Naive thymus-derived CD8-positive, alpha-beta T cell (primary cell): ENCODE results near the gene ZNF423. TPM values are rescaled to one million over a fixed set of nuclear protein-coding genes. Genes with fewer than 3 reads are reported as not detected.

Source experiments
- ATAC-seq, 2 donors: fragments of 150-1000 bp; cut with Tn5 transposase in 1 of 2; sonication (Bioruptor Pico), chemical (Tn5 transposase) in 1 of 2; 1 replicate in 1 of 2; 2 replicates in 1 of 2; pipeline ENCODE4 v1.10.0; 2021; ENCODE audit warnings: mild to moderate bottlenecking in 2 of 2, moderate library complexity in 2 of 2
- POLR2A ChIA-PET: fragments of 350-600 bp; sonication (Branson Sonifier 250); formaldehyde crosslinking; loops from one replicate; lab custom pipeline; 2021; ENCODE audit warnings: antibody characterized with exemption; lab: Charles Lee
- DNase-seq, 10 donors: peaks; one replicate each; pipeline versions ENCODE4 v3.0.0 to v3.0.0-alpha.2; 2020 to 2022
- H3K27ac Mint-ChIP-seq, 10 donors: one replicate each; pipeline ENCODE4 v1.8.0; 2020 to 2022; ENCODE audit warnings: mild to moderate bottlenecking in 10 of 10, mixed read lengths in 10 of 10, moderate library complexity in 4 of 10, inconsistent platforms in 1 of 10
- H3K27me3 Mint-ChIP-seq, 5 donors: one replicate each; pipeline ENCODE4 v1.8.0; 2021 to 2022; ENCODE audit warnings: mixed read lengths in 5 of 5
- H3K36me3 Mint-ChIP-seq, 3 donors: one replicate each; pipeline ENCODE4 v1.8.0; 2020 to 2022; ENCODE audit warnings: mixed read lengths in 3 of 3, mild to moderate bottlenecking in 2 of 3, inconsistent platforms in 1 of 3
- H3K4me1 Mint-ChIP-seq, 4 donors: one replicate each; pipeline ENCODE4 v1.8.0; 2021 to 2022; ENCODE audit warnings: mixed read lengths in 4 of 4
- H3K4me3 Mint-ChIP-seq, 10 donors: one replicate each; pipeline ENCODE4 v1.8.0; 2020 to 2022; ENCODE audit warnings: mild to moderate bottlenecking in 10 of 10, mixed read lengths in 10 of 10, moderate library complexity in 6 of 10, inconsistent platforms in 1 of 10
- H3K9me3 Mint-ChIP-seq, 9 donors: one replicate each; pipeline ENCODE4 v1.8.0; 2020 to 2022; ENCODE audit warnings: mixed read lengths in 9 of 9, mild to moderate bottlenecking in 3 of 9, inconsistent platforms in 1 of 9, moderate library complexity in 1 of 9
- polyA plus RNA-seq, 3 donors: library from polyadenylated mRNA; unstranded; fragments of 300-500 nt; fragmentation: Illumina TruSeq; gene quantifications; one replicate each; pipeline ENCODE4 v1.2.3, GENCODE V29; 2021
- total RNA-seq, 8 experiments: library from RNA in 2 of 8; stranded (reverse) in 2 of 8; gene quantifications; one replicate each; pipeline ENCODE4 v1.2.3 and lab custom pipeline; 2021 to 2026

ZNF423 gene
- total and polyA plus RNA-seq, 5 experiments from 2014 or later: not detected

- POLR2A ChIA-PET: no interaction called here
- no peak for ATAC-seq
- H3K27me3 Mint-ChIP-seq: peaks cover 0 to 7% (median 4%) of the 10 kb centered on the region in 5 donors
- DNase-seq: no peak
- no peaks in the 10 kb centered on the region for H3K9me3 Mint-ChIP-seq
- no peak overlapping the region for H3K4me3 Mint-ChIP-seq
- H3K4me1 Mint-ChIP-seq: no peaks in the 10 kb centered on the region
- no peaks in the 10 kb centered on the region for H3K36me3 Mint-ChIP-seq
- no peak overlapping the region for H3K27ac Mint-ChIP-seq
These were observed 151.2 kb downstream of the ZNF423 start for GRCh38 chr16:49704586-49705155.

- no peaks in the 10 kb centered on the region for H3K4me1 Mint-ChIP-seq
- no peak overlapping the region for H3K27ac Mint-ChIP-seq
- DNase-seq (no peak), ATAC-seq (no peak)
- POLR2A ChIA-PET: no interaction called here
- H3K9me3 Mint-ChIP-seq: no peaks in the 10 kb centered on the region
- peaks cover 2 to 15% (median 9%) of the 10 kb centered on the region in 5 donors for H3K27me3 Mint-ChIP-seq
- H3K36me3 Mint-ChIP-seq: no peaks in the 10 kb centered on the region
- no peak overlapping the region for H3K4me3 Mint-ChIP-seq
These were observed 152.4 kb downstream of the ZNF423 start for GRCh38 chr16:49703483-49703882.

- Mint-ChIP-seq H3K4me3 (no peak overlapping the region), H3K27me3 (peaks cover 6 to 27% (median 18%) of the 10 kb centered on the region in 5 donors), H3K9me3 (no peaks in the 10 kb centered on the region), H3K27ac (no peak overlapping the region), H3K4me1 (no peaks in the 10 kb centered on the region), H3K36me3 (no peaks in the 10 kb centered on the region)
- no peak for ATAC-seq
- DNase-seq: no peak
- POLR2A ChIA-PET: no interaction called here
These were observed 154.0 kb downstream of the ZNF423 start for GRCh38 chr16:49701789-49702494.

GRCh38 chr16:49701065-49701685 lies 154.7 kb downstream of the ZNF423 start:
- H3K36me3 Mint-ChIP-seq: no peaks in the 10 kb centered on the region
- DNase-seq (no peak), ATAC-seq (no peak)
- no peak overlapping the region for H3K27ac Mint-ChIP-seq
- H3K9me3 Mint-ChIP-seq: no peaks in the 10 kb centered on the region
- H3K4me3 Mint-ChIP-seq: no peak overlapping the region
- H3K4me1 Mint-ChIP-seq: no peaks in the 10 kb centered on the region
- peaks cover 7 to 27% (median 18%) of the 10 kb centered on the region in 5 donors for H3K27me3 Mint-ChIP-seq
- POLR2A ChIA-PET: interaction anchor here (0.5 kb wide), 1 partner anchor 1482 kb away, joined by 8 read pairs; no protein-coding TSS in a partner anchor

GRCh38 chr16:49700251-49701064 lies 155.5 kb downstream of the ZNF423 start:
- Mint-ChIP-seq H3K9me3 (no peaks in the 10 kb centered on the region), H3K27ac (no peak overlapping the region), H3K36me3 (no peaks in the 10 kb centered on the region), H3K4me1 (no peaks in the 10 kb centered on the region), H3K27me3 (peaks cover 10 to 27% (median 18%) of the 10 kb centered on the region in 5 donors), H3K4me3 (no peak overlapping the region)
- POLR2A ChIA-PET: no interaction called here
- DNase-seq (no peak), ATAC-seq (no peak)

GRCh38 chr16:49699841-49700175 lies 156.1 kb downstream of the ZNF423 start:
- Mint-ChIP-seq H3K9me3 (no peaks in the 10 kb centered on the region), H3K4me3 (no peak overlapping the region), H3K36me3 (no peaks in the 10 kb centered on the region), H3K4me1 (no peaks in the 10 kb centered on the region), H3K27ac (no peak overlapping the region), H3K27me3 (peaks cover 10 to 27% (median 16%) of the 10 kb centered on the region in 5 donors)
- POLR2A ChIA-PET: no interaction called here
- ATAC-seq (no peak), DNase-seq (no peak)

GRCh38 chr16:49698931-49699840 lies 156.7 kb downstream of the ZNF423 start:
- Mint-ChIP-seq H3K36me3 (no peaks in the 10 kb centered on the region), H3K4me3 (no peak overlapping the region), H3K9me3 (no peaks in the 10 kb centered on the region), H3K27ac (no peak overlapping the region), H3K27me3 (peaks cover 10 to 27% (median 16%) of the 10 kb centered on the region in 5 donors), H3K4me1 (no peaks in the 10 kb centered on the region)
- DNase-seq (no peak), ATAC-seq (no peak)
- POLR2A ChIA-PET: no interaction called here

GRCh38 chr16:49698453-49698815 lies 157.5 kb downstream of the ZNF423 start:
- POLR2A ChIA-PET: no interaction called here
- Mint-ChIP-seq H3K36me3 (no peaks in the 10 kb centered on the region), H3K4me3 (no peak overlapping the region), H3K27me3 (peaks cover 10 to 27% (median 16%) of the 10 kb centered on the region in 5 donors), H3K4me1 (no peaks in the 10 kb centered on the region), H3K9me3 (no peaks in the 10 kb centered on the region), H3K27ac (no peak overlapping the region)
- no peak for ATAC-seq
- DNase-seq: no peak

GRCh38 chr16:49697631-49698452 lies 158.1 kb downstream of the ZNF423 start:
- no peak overlapping the region for H3K27ac Mint-ChIP-seq
- ATAC-seq (no peak), DNase-seq (no peak)
- H3K36me3 Mint-ChIP-seq: no peaks in the 10 kb centered on the region
- H3K4me1 Mint-ChIP-seq: no peaks in the 10 kb centered on the region
- peaks cover 10 to 27% (median 16%) of the 10 kb centered on the region in 5 donors for H3K27me3 Mint-ChIP-seq
- POLR2A ChIA-PET: no interaction called here
- H3K4me3 Mint-ChIP-seq: no peak overlapping the region
- H3K9me3 Mint-ChIP-seq: no peaks in the 10 kb centered on the region

- POLR2A ChIA-PET: no interaction called here
- Mint-ChIP-seq H3K9me3 (no peaks in the 10 kb centered on the region), H3K27me3 (peaks cover 10 to 27% (median 16%) of the 10 kb centered on the region in 5 donors), H3K36me3 (no peaks in the 10 kb centered on the region), H3K27ac (no peak overlapping the region), H3K4me1 (no peaks in the 10 kb centered on the region), H3K4me3 (no peak overlapping the region)
- no peak for ATAC-seq
- DNase-seq: no peak
These were observed 159.4 kb downstream of the ZNF423 start for GRCh38 chr16:49696414-49697101.

GRCh38 chr16:49695782-49696413 lies 160.0 kb downstream of the ZNF423 start:
- no peak overlapping the region for H3K4me3 Mint-ChIP-seq

More at GRCh38 chr16:49695782-49696413, 160.0 kb downstream of the ZNF423 start:
- no peak overlapping the region for H3K27ac Mint-ChIP-seq
- POLR2A ChIA-PET: no interaction called here
- H3K4me1 Mint-ChIP-seq: no peaks in the 10 kb centered on the region
- DNase-seq (no peak), ATAC-seq (no peak)
- H3K36me3 Mint-ChIP-seq: no peaks in the 10 kb centered on the region
- no peaks in the 10 kb centered on the region for H3K9me3 Mint-ChIP-seq
- H3K27me3 Mint-ChIP-seq: peaks cover 10 to 27% (median 16%) of the 10 kb centered on the region in 5 donors
